K562 (cell line): ENCODE results near the gene EHBP1L1. TPM values are rescaled to one million over a fixed set of nuclear protein-coding genes. Genes with fewer than 3 reads are reported as not detected.

ENCODE experiments used
- ATAC-seq: fragments of 200-7000 bp; cut with Tn5 transposase; 3 replicates; pipeline ENCODE4 v1.9.1; 2020; ENCODE audit warnings: moderate library complexity
- BruUV-seq: library from RNA; stranded (reverse); fragments of 400-500 nt; replicated peaks from 2 replicates; lab custom pipeline; 2021; lab: Mats Ljungman, UMichigan
- CTCF ChIA-PET: fragments of 300-600 bp; formaldehyde crosslinking; extraction: SDS; loops from one replicate; lab custom pipeline; 2021; ENCODE audit warnings: low intra/inter-chr PET ratio; lab: Yijun Ruan, JAX
- POLR2A ChIA-PET: fragments of 300-600, 350-650 bp; sonication (Branson Sonifier 250); formaldehyde crosslinking; extraction: SDS; loops from one replicate; lab custom pipeline; 2021; ENCODE audit warnings: antibody characterized with exemption, inconsistent platforms; lab: Yijun Ruan, JAX
- DNase-seq, 4 experiments: peaks; one replicate each; pipeline versions ENCODE4 v3.0.0 to v3.0.0-alpha.2; 2011 to 2018; ENCODE audit warnings: low spot score in 3 of 4, mixed read lengths in 3 of 4; ENCODE audit errors: extremely low read depth in 1 of 4
- FAIRE-seq: peaks from 2 replicates; lab custom pipeline; 2011; peaks lifted over from hg19 to GRCh38; lab: Jason Lieb, UNC
- H2AFZ ChIP-seq: 2 replicates; pipeline ENCODE4 v1.6.0; 2011; ENCODE audit warnings: low read depth, low read length, control low read depth, inconsistent platforms
- H3K27ac ChIP-seq: fragments of 200-600 bp; 3 replicates; pipeline ENCODE4 v1.8.0; 2011; ENCODE audit warnings: low read depth, mild to moderate bottlenecking, control low read depth, inconsistent platforms, low read length, moderate library complexity, mixed read lengths; ENCODE audit errors: extremely low read depth
- H3K27me3 ChIP-seq, 2 experiments: fragments of 300-600 bp in 1 of 2; 2 replicates in 1 of 2; 3 replicates in 1 of 2; pipeline versions ENCODE4 v1.6.0 to v1.8.0; 2011; ENCODE audit warnings: inconsistent platforms in 2 of 2, low read length in 2 of 2, mild to moderate bottlenecking in 1 of 2, mixed read lengths in 1 of 2, moderate library complexity in 1 of 2; ENCODE audit not compliant: control insufficient read depth in 2 of 2, insufficient read depth in 2 of 2
- H3K36me3 ChIP-seq: fragments of 300-600 bp; 3 replicates; pipeline ENCODE4 v1.8.0; 2011; ENCODE audit warnings: mild to moderate bottlenecking, low read length, inconsistent platforms; ENCODE audit not compliant: control insufficient read depth, insufficient read depth
- H3K4me1 ChIP-seq, 2 experiments: fragments of 200-600 bp in 1 of 2; replicated peaks in 1 of 2; 2 replicates in 1 of 2; 3 replicates in 1 of 2; pipeline versions ENCODE4 v1.5.1 to v1.8.0; 2011; ENCODE audit warnings: inconsistent platforms in 2 of 2, low read length in 2 of 2, mild to moderate bottlenecking in 1 of 2, mixed read lengths in 1 of 2, moderate library complexity in 1 of 2; ENCODE audit not compliant: control insufficient read depth in 2 of 2, insufficient read depth in 2 of 2
- H3K4me2 ChIP-seq: 2 replicates; pipeline ENCODE4 v1.6.1; 2011; ENCODE audit warnings: low read length, control low read depth, inconsistent platforms, mixed read lengths; ENCODE audit not compliant: insufficient read depth
- H3K4me3 ChIP-seq: fragments of 200-600 bp; sonication (generic), shearing (Covaris generic); 2 replicates; pipeline ENCODE4 v1.5.1; 2016; ENCODE audit warnings: control low read depth, inconsistent platforms
- H3K79me2 ChIP-seq: fragments of 200-600 bp; 3 replicates; pipeline ENCODE4 v1.8.0; 2011; ENCODE audit warnings: low read length, inconsistent platforms; ENCODE audit not compliant: control insufficient read depth, insufficient read depth
- H3K9ac ChIP-seq, 2 experiments: 2 replicates each; pipeline versions ENCODE4 v1.6.0 to v1.6.1; 2011; ENCODE audit warnings: low read depth in 2 of 2, low read length in 2 of 2, control low read depth in 1 of 2, inconsistent platforms in 1 of 2, mild to moderate bottlenecking in 1 of 2, mixed read lengths in 1 of 2; ENCODE audit not compliant: insufficient read depth in 1 of 2
- H3K9me1 ChIP-seq: one replicate; pipeline ENCODE4 v1.6.0; 2011; ENCODE audit warnings: inconsistent platforms, mild to moderate bottlenecking, low read length, moderate library complexity; ENCODE audit not compliant: control insufficient read depth, insufficient read depth
- H3K9me3 ChIP-seq: replicated peaks from 2 replicates; pipeline ENCODE4 v1.5.1; 2011; ENCODE audit warnings: low read depth, low read length, inconsistent platforms; ENCODE audit not compliant: control insufficient read depth, insufficient read depth
- H4K20me1 ChIP-seq: replicated peaks from 2 replicates; pipeline ENCODE4 v1.6.1; 2011; ENCODE audit warnings: low read length, inconsistent platforms, mixed read lengths; ENCODE audit not compliant: control insufficient read depth, insufficient read depth
- ARID1B ChIP-seq: fragments of 450-650 bp; IDR thresholded peaks from 2 replicates; pipeline ENCODE4 v1.6.1; 2016; ENCODE audit warnings: antibody characterized with exemption, mild to moderate bottlenecking, inconsistent platforms
- DDX20 ChIP-seq: fragments of 450-650 bp; IDR thresholded peaks from 2 replicates; pipeline ENCODE4 v1.6.1; 2016; ENCODE audit warnings: missing genetic modification characterization, low read depth, mild to moderate bottlenecking, missing compliant biosample characterization, moderate library complexity
- EWSR1 ChIP-seq: fragments of 450-650 bp; IDR thresholded peaks from 2 replicates; pipeline ENCODE4 v1.6.1; 2018; ENCODE audit warnings: borderline replicate concordance, mild to moderate bottlenecking, low read depth, moderate library complexity; ENCODE audit not compliant: partially characterized antibody
- HNRNPH1 ChIP-seq: fragments of 200-400 bp; formaldehyde crosslinking; optimal IDR thresholded peaks from 2 replicates; pipeline ENCODE3; 2017; ENCODE audit warnings: low read depth, mild to moderate bottlenecking, low read length, moderate library complexity
- KLF13 ChIP-seq: fragments of 450-650 bp; IDR thresholded peaks from 2 replicates; pipeline ENCODE4 v1.6.1; 2016; ENCODE audit warnings: missing genetic modification characterization, low read depth, mild to moderate bottlenecking, missing compliant biosample characterization, moderate library complexity, borderline replicate concordance
- NFYB ChIP-seq: IDR thresholded peaks from 2 replicates; pipeline ENCODE4 v1.6.1; 2011; ENCODE audit warnings: mild to moderate bottlenecking, moderate library complexity; ENCODE audit not compliant: insufficient read length; ENCODE audit errors: extremely low read depth
- PHF20 ChIP-seq: fragments of 450-650 bp; IDR thresholded peaks from 2 replicates; pipeline ENCODE4 v1.6.1; 2018; ENCODE audit not compliant: partially characterized antibody
- POLR3A ChIP-seq: IDR thresholded peaks from 2 replicates; pipeline ENCODE4 v1.6.1; 2011; ENCODE audit warnings: borderline replicate concordance, mild to moderate bottlenecking, moderate library complexity; ENCODE audit not compliant: insufficient read length, insufficient read depth; ENCODE audit errors: extremely low read depth
- SMARCA5 ChIP-seq: fragments of 450-650 bp; IDR thresholded peaks from 2 replicates; pipeline ENCODE4 v1.6.1; 2016
- ZBED1 ChIP-seq: IDR thresholded peaks from 2 replicates; pipeline ENCODE4 v1.6.1; 2014
- ZBTB1 ChIP-seq: sonication (generic); formaldehyde crosslinking; IDR thresholded peaks from 2 replicates; pipeline ENCODE4 v1.8.1; 2023; ENCODE audit warnings: missing genetic modification reagents, low read depth, mild to moderate bottlenecking, borderline replicate concordance
- ZNF12 ChIP-seq: sonication (generic); formaldehyde crosslinking; IDR thresholded peaks from 2 replicates; pipeline ENCODE4 v1.4.0; 2020; ENCODE audit warnings: mild to moderate bottlenecking, missing genetic modification reagents
- ZNF184 ChIP-seq: sonication (generic); formaldehyde crosslinking; IDR thresholded peaks from 2 replicates; pipeline ENCODE4 v1.5.0; 2020; ENCODE audit warnings: missing genetic modification reagents
- WGBS: fragments of 100-300 bp; shearing (Covaris generic); methylation state at CpG from one replicate; pipeline ENCODE4 v1.1.6; 2016; ENCODE audit warnings: low coverage, mixed read lengths; ENCODE audit not compliant: insufficient coverage; ENCODE audit errors: missing lambda C conversion rate; 5-methylcytosine and 5-hydroxymethylcytosine counted together
- in situ Hi-C: fragments of 300-500 bp; cut with MboI; formaldehyde crosslinking; loops from 4 replicates; pipeline ENCODE4 v1.15.0; 2018; ENCODE audit warnings: inconsistent platforms, mixed read lengths
- intact Hi-C: fragments of 100-400 bp; cut with micrococcal nuclease; formaldehyde crosslinking; loops from 2 replicates; pipeline ENCODE4 v1.14.2; 2022
- polyA plus RNA-seq, 8 experiments: library from polyadenylated mRNA; depleted of rRNA in 4 of 8; stranded (reverse) in 5 of 8; unstranded in 3 of 8; fragments of >200 nt; fragmentation: Nextera tagmentation in 2 of 8; fragmentation: Illumina TruSeq in 1 of 8; extraction: Ambion mirVana in 2 of 8; extraction: Trizol in 1 of 8; gene quantifications; 2 replicates each; pipeline versions ENCODE4 v1.2.1 to v1.2.3, GENCODE V29; 2011 to 2014; ENCODE audit warnings: inconsistent platforms in 1 of 8, missing spikeins in 1 of 8
- total RNA-seq, 7 experiments: library from RNA; depleted of rRNA in 6 of 7; stranded (reverse); fragments of >200 nt in 6 of 7; fragmentation: Illumina TruSeq in 2 of 7; extraction: Trizol in 2 of 7; gene quantifications; 2 replicates each; pipeline versions ENCODE4 v1.2.1 to v1.2.3, GENCODE V29; 2011 to 2021; ENCODE audit warnings: low replicate concordance in 1 of 7
- TF ChIP-seq, protein P1 (sequence below): fragments of 250-450 bp; sonication (Bioruptor Pico); IDR thresholded peaks from 2 replicates; pipeline ENCODE4 v1.8.0; 2021; ENCODE audit warnings: moderate library complexity, mild to moderate bottlenecking, inconsistent platforms
- TF ChIP-seq, protein P2 (sequence below): sonication (generic); formaldehyde crosslinking; IDR thresholded peaks from 2 replicates; pipeline ENCODE4 v1.8.0; 2022; ENCODE audit warnings: missing genetic modification reagents, mild to moderate bottlenecking, borderline replicate concordance
- TF ChIP-seq, protein P3 (sequence below): fragments of 450-650 bp; IDR thresholded peaks from 2 replicates; pipeline ENCODE4 v1.6.1; 2018; ENCODE audit not compliant: partially characterized antibody

The EHBP1L1 gene
- total and polyA plus RNA-seq, 9 of the 15 experiments (the other 6 are each of a cell fraction or from before 2014, with no cell fraction given) = 0.03 to 87.1 (median 26.3) TPM

DNA sequence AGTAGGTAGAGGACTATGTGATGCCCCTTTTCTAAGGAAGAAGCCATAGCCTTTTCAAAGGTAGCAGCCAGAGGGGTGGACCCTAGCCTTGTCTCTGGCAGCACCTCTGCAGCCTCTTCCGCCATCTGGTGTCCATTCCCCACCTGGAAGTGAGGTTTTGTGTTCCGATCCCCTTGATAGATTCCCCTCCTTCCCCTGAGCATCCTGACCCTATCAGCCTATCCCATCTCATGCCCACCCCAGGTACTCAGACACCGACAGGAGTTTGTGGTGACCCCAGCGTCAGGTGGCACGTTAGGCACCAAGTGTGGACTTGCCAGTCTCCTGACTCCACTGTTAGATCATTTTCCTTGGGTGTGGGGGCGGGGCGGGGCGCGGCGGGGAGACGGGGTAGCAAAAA, 3.9 kb upstream of the EHBP1L1 start:
- POLR2A ChIA-PET = interaction anchor here (0.7 to 4.7 kb wide), 10 partner anchors 12 to 455 kb away, joined by 3 to 35 read pairs (median 8); partner anchors contain the start of genes MALAT1, NEAT1 and ZNHIT2
- peak overlapping the region; percentile 65 for H3K4me3 ChIP-seq
- no peaks in the 10 kb centered on the region; a peak in 1 of 5 replicates for H3K27me3 ChIP-seq
- peak; percentile 86 for FAIRE-seq
- H3K9me3 ChIP-seq = no peaks in the 10 kb centered on the region
- intact Hi-C loops = loop anchor here (5.0 kb wide), 2 partner anchors 45 to 100 kb away; partner anchors contain the start of gene SCYL1
- BruUV-seq = no TSS peak
- WGBS = 3% methylated on average over 11 of the region's 11 CpGs
- H3K79me2 ChIP-seq = peaks cover 67% of the 10 kb centered on the region
- CTCF ChIA-PET = interaction anchor here (0.6 to 6.5 kb wide), 3 partner anchors 26 to 1229 kb away, joined by 3 to 63 read pairs (median 4); no protein-coding TSS in a partner anchor
- H3K4me1 ChIP-seq = peaks cover 48 to 77% of the 10 kb centered on the region in 2 experiments
- no peak overlapping the region for H2AFZ ChIP-seq
- DNase-seq = peak in 2 of 4 experiments; percentile 65 to 80
- peak overlapping the region; percentile 10 to 98; a peak in 2 of 4 replicates for H3K9ac ChIP-seq
- peak overlapping the region; percentile 59; the same call in 2 of the 3 replicates for H3K27ac ChIP-seq
- peaks cover 6% of the 10 kb centered on the region for H4K20me1 ChIP-seq
- peak overlapping the region; percentile 99 for H3K4me2 ChIP-seq
- H3K9me1 ChIP-seq = peaks cover 5% of the 10 kb centered on the region
- ATAC-seq = peak; percentile 9; the same call in 2 of the 3 replicates
- in situ Hi-C loops = no loop called here
- H3K36me3 ChIP-seq = peaks cover 19% of the 10 kb centered on the region; the same call in 2 of the 3 replicates
- TF ChIP-seq EWSR1 (no peak), NFYB (no peak), DDX20 (no peak), KLF13 (0 out of 2 replicates have a peak, but pooled peaks have one; percentile 38), ZBED1 (no peak), POLR3A (no peak), ZBTB1 (CRISPR knock-in tag) (no peak), PHF20 (no peak), HNRNPH1 (no peak), ZNF184 (no peak), ARID1B (0 out of 2 replicates have a peak, but pooled peaks have one; percentile 9), SMARCA5 (no peak), ZNF12 (no peak)
- TF ChIP-seq, protein P1, sequence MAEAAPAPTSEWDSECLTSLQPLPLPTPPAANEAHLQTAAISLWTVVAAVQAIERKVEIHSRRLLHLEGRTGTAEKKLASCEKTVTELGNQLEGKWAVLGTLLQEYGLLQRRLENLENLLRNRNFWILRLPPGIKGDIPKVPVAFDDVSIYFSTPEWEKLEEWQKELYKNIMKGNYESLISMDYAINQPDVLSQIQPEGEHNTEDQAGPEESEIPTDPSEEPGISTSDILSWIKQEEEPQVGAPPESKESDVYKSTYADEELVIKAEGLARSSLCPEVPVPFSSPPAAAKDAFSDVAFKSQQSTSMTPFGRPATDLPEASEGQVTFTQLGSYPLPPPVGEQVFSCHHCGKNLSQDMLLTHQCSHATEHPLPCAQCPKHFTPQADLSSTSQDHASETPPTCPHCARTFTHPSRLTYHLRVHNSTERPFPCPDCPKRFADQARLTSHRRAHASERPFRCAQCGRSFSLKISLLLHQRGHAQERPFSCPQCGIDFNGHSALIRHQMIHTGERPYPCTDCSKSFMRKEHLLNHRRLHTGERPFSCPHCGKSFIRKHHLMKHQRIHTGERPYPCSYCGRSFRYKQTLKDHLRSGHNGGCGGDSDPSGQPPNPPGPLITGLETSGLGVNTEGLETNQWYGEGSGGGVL (CRISPR knock-in tag) = no peak
- TF ChIP-seq, protein P2, sequence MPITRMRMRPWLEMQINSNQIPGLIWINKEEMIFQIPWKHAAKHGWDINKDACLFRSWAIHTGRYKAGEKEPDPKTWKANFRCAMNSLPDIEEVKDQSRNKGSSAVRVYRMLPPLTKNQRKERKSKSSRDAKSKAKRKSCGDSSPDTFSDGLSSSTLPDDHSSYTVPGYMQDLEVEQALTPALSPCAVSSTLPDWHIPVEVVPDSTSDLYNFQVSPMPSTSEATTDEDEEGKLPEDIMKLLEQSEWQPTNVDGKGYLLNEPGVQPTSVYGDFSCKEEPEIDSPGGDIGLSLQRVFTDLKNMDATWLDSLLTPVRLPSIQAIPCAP (CRISPR knock-in tag) = no peak
- TF ChIP-seq, protein P3, sequence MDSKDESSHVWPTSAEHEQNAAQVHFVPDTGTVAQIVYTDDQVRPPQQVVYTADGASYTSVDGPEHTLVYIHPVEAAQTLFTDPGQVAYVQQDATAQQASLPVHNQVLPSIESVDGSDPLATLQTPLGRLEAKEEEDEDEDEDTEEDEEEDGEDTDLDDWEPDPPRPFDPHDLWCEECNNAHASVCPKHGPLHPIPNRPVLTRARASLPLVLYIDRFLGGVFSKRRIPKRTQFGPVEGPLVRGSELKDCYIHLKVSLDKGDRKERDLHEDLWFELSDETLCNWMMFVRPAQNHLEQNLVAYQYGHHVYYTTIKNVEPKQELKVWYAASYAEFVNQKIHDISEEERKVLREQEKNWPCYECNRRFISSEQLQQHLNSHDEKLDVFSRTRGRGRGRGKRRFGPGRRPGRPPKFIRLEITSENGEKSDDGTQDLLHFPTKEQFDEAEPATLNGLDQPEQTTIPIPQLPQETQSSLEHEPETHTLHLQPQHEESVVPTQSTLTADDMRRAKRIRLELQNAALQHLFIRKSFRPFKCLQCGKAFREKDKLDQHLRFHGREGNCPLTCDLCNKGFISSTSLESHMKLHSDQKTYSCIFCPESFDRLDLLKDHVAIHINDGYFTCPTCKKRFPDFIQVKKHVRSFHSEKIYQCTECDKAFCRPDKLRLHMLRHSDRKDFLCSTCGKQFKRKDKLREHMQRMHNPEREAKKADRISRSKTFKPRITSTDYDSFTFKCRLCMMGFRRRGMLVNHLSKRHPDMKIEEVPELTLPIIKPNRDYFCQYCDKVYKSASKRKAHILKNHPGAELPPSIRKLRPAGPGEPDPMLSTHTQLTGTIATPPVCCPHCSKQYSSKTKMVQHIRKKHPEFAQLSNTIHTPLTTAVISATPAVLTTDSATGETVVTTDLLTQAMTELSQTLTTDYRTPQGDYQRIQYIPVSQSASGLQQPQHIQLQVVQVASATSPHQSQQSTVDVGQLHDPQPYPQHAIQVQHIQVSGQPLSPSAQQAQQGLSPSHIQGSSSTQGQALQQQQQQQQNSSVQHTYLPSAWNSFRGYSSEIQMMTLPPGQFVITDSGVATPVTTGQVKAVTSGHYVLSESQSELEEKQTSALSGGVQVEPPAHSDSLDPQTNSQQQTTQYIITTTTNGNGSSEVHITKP = peak; percentile 40
